ENCODE results near the gene NCOA5.

DNA sequence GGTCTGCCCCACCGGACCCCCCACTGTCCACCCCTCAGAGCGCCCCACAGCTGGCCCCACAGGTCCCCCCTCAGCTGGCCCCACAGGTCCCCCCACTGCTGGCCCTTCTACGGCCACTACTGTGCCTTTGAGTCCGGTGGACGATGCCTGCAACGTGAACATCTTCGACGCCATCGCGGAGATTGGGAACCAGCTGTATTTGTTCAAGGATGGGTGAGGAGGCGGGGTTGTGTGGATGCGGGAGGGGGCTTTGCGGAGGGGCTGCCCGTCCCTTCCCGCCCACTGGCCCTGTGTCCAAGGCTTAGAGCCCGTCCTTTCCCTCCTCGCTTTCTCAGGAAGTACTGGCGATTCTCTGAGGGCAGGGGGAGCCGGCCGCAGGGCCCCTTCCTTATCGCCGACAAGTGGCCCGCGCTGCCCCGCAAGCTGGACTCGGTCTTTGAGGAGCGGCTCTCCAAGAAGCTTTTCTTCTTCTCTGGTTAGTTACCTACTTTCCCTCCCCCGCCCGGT, 76.4 kb downstream of the NCOA5 start:
- TF ChIP-seq FOXJ3 (CRISPR knock-in tag; IDR thresholded peaks at IDR 0.05; ENCODE audit: borderline replicate concordance) (no peak), ELF4 (CRISPR knock-in tag; IDR thresholded peaks at IDR 0.05; ENCODE audit: low read depth) (no peak), ZNF232 (CRISPR knock-in tag; IDR thresholded peaks at IDR 0.05) (no peak), TEAD4 (CRISPR knock-in tag; IDR thresholded peaks at IDR 0.05) (no peak), SP1 (CRISPR knock-in tag; conservative IDR thresholded peaks at IDR 0.05) (no peak)
- TF ChIP-seq, protein P1, sequence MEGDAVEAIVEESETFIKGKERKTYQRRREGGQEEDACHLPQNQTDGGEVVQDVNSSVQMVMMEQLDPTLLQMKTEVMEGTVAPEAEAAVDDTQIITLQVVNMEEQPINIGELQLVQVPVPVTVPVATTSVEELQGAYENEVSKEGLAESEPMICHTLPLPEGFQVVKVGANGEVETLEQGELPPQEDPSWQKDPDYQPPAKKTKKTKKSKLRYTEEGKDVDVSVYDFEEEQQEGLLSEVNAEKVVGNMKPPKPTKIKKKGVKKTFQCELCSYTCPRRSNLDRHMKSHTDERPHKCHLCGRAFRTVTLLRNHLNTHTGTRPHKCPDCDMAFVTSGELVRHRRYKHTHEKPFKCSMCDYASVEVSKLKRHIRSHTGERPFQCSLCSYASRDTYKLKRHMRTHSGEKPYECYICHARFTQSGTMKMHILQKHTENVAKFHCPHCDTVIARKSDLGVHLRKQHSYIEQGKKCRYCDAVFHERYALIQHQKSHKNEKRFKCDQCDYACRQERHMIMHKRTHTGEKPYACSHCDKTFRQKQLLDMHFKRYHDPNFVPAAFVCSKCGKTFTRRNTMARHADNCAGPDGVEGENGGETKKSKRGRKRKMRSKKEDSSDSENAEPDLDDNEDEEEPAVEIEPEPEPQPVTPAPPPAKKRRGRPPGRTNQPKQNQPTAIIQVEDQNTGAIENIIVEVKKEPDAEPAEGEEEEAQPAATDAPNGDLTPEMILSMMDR (IDR thresholded peaks at IDR 0.05) = no peak
- TF ChIP-seq, protein P2, sequence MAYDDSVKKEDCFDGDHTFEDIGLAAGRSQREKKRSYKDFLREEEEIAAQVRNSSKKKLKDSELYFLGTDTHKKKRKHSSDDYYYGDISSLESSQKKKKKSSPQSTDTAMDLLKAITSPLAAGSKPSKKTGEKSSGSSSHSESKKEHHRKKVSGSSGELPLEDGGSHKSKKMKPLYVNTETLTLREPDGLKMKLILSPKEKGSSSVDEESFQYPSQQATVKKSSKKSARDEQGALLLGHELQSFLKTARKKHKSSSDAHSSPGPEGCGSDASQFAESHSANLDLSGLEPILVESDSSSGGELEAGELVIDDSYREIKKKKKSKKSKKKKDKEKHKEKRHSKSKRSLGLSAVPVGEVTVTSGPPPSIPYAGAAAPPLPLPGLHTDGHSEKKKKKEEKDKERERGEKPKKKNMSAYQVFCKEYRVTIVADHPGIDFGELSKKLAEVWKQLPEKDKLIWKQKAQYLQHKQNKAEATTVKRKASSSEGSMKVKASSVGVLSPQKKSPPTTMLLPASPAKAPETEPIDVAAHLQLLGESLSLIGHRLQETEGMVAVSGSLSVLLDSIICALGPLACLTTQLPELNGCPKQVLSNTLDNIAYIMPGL (CRISPR knock-in tag; IDR thresholded peaks at IDR 0.05) = no peak
